HepG2 (cell line): ENCODE measurements around the gene NRSN2. TPM values are rescaled to one million over a fixed set of nuclear protein-coding genes. Genes with fewer than 3 reads are reported as not detected.

Source experiments
- AGO2 ChIP-seq: fragments of 200-400 bp; formaldehyde crosslinking; optimal IDR thresholded peaks from 2 replicates; pipeline ENCODE3; 2017; ENCODE audit warnings: mild to moderate bottlenecking, low read depth, low read length, moderate library complexity
- BRCA1 ChIP-seq: sonication (generic); formaldehyde crosslinking; IDR thresholded peaks from 2 replicates; pipeline ENCODE4 v1.4.0; 2020; ENCODE audit warnings: missing genetic modification reagents
- CCAR2 ChIP-seq: fragments of 200-400 bp; formaldehyde crosslinking; optimal IDR thresholded peaks from 2 replicates; pipeline ENCODE3; 2018; ENCODE audit warnings: low read depth, mild to moderate bottlenecking, low read length, moderate library complexity
- CEBPG ChIP-seq: IDR thresholded peaks from 2 replicates; pipeline ENCODE4 v1.6.1; 2016
- GPN1 ChIP-seq: sonication (generic); formaldehyde crosslinking; IDR thresholded peaks from 2 replicates; pipeline ENCODE4 v1.5.1; 2020; ENCODE audit warnings: missing genetic modification reagents, borderline replicate concordance
- HOXA3 ChIP-seq: sonication (generic); formaldehyde crosslinking; IDR thresholded peaks from 2 replicates; pipeline ENCODE4 v1.5.0; 2020; ENCODE audit warnings: missing genetic modification reagents
- KLF6 ChIP-seq: IDR thresholded peaks from 2 replicates; pipeline ENCODE4 v1.8.0; 2016; ENCODE audit warnings: missing biosample characterization, missing genetic modification reagents
- KLF9 ChIP-seq: IDR thresholded peaks from 2 replicates; pipeline ENCODE4 v1.6.1; 2016; ENCODE audit warnings: low read depth
- MATR3 ChIP-seq: sonication (generic); formaldehyde crosslinking; IDR thresholded peaks from 2 replicates; pipeline ENCODE4 v1.4.0; 2020; ENCODE audit warnings: missing genetic modification reagents
- NR2F2 ChIP-seq: IDR thresholded peaks from 2 replicates; pipeline ENCODE4 v1.6.1; 2012; ENCODE audit warnings: low read depth, inconsistent platforms, borderline replicate concordance
- NRL ChIP-seq: sonication (generic); formaldehyde crosslinking; IDR thresholded peaks from 2 replicates; pipeline ENCODE4 v1.5.0; 2020; ENCODE audit warnings: missing genetic modification reagents, mild to moderate bottlenecking, moderate library complexity, borderline replicate concordance
- SOX6 ChIP-seq, 2 experiments: fragments of 450-650 bp in 1 of 2; sonication (generic) in 1 of 2; formaldehyde crosslinking in 1 of 2; IDR thresholded peaks; 2 replicates each; pipeline versions ENCODE4 v1.4.0 to v1.6.1; 2017 to 2020; ENCODE audit warnings: antibody characterized with exemption in 1 of 2, mild to moderate bottlenecking in 1 of 2, missing genetic modification reagents in 1 of 2
- ZNF207 ChIP-seq: fragments of 450-650 bp; IDR thresholded peaks from 2 replicates; pipeline ENCODE4 v1.6.1; 2016; ENCODE audit warnings: antibody characterized with exemption, borderline replicate concordance
- ZNF232 ChIP-seq: sonication (generic); formaldehyde crosslinking; IDR thresholded peaks from 2 replicates; pipeline ENCODE4 v1.4.0; 2020; ENCODE audit warnings: missing genetic modification reagents, borderline replicate concordance
- ZNF605 ChIP-seq: sonication (generic); formaldehyde crosslinking; IDR thresholded peaks from 2 replicates; pipeline ENCODE4 v1.8.0; 2022; ENCODE audit warnings: mild to moderate bottlenecking, missing genetic modification reagents
- ZNF670 ChIP-seq: sonication (generic); formaldehyde crosslinking; IDR thresholded peaks from 2 replicates; pipeline ENCODE4 v1.8.0; 2022; ENCODE audit warnings: mild to moderate bottlenecking, missing genetic modification reagents, borderline replicate concordance
- ZNF788 ChIP-seq: sonication (generic); formaldehyde crosslinking; IDR thresholded peaks from 2 replicates; pipeline ENCODE4 v1.5.0; 2020; ENCODE audit warnings: mild to moderate bottlenecking, missing genetic modification reagents, borderline replicate concordance
- ZSCAN21 ChIP-seq: sonication (generic); formaldehyde crosslinking; IDR thresholded peaks from 2 replicates; pipeline ENCODE4 v1.8.0; 2022; ENCODE audit warnings: mild to moderate bottlenecking, missing genetic modification reagents, moderate library complexity, borderline replicate concordance
- ZSCAN22 ChIP-seq: sonication (generic); formaldehyde crosslinking; IDR thresholded peaks from 2 replicates; pipeline ENCODE4 v1.4.0; 2020; ENCODE audit warnings: mild to moderate bottlenecking, missing genetic modification reagents
- ZZZ3 ChIP-seq: sonication (generic); formaldehyde crosslinking; IDR thresholded peaks from 2 replicates; pipeline ENCODE4 v1.4.0; 2020; ENCODE audit warnings: missing genetic modification reagents, mild to moderate bottlenecking, borderline replicate concordance
- polyA plus RNA-seq, 8 experiments: library from polyadenylated mRNA; depleted of rRNA in 3 of 8; stranded (reverse) in 7 of 8; unstranded in 1 of 8; fragments of >200 nt; fragmentation: Illumina TruSeq in 4 of 8; extraction: Trizol in 4 of 8; gene quantifications; 2 replicates each; pipeline versions ENCODE4 v1.2.1 to v1.2.3, GENCODE V29; 2011 to 2016; ENCODE audit warnings: low read depth in 4 of 8, missing spikeins in 1 of 8, mixed read lengths in 1 of 8; ENCODE audit not compliant: insufficient read depth in 1 of 8
- total RNA-seq, 5 experiments: library from RNA; depleted of rRNA; stranded (reverse); fragments of >200 nt; fragmentation: Illumina TruSeq; extraction: Trizol; gene quantifications; 2 replicates each; pipeline ENCODE4 v1.2.3, GENCODE V29; 2016; ENCODE audit warnings: low read depth in 1 of 5
- TF ChIP-seq, protein P1 (sequence below): sonication (generic); formaldehyde crosslinking; IDR thresholded peaks from 2 replicates; pipeline ENCODE4 v1.9.0; 2021; ENCODE audit warnings: mild to moderate bottlenecking, missing genetic modification reagents
- TF ChIP-seq, protein P2 (sequence below): sonication (generic); formaldehyde crosslinking; conservative IDR thresholded peaks from 2 replicates; pipeline ENCODE4 v1.8.0; 2022; ENCODE audit warnings: missing genetic modification reagents
- TF ChIP-seq, protein P3 (sequence below): sonication (generic); formaldehyde crosslinking; IDR thresholded peaks from 2 replicates; pipeline ENCODE4 v1.8.1; 2023; ENCODE audit warnings: mild to moderate bottlenecking, missing genetic modification reagents, borderline replicate concordance

The NRSN2 gene
- total and polyA plus RNA-seq, 2 of the 13 experiments (the other 11 are each of a cell fraction or from before 2014, with no cell fraction given): 32.3 to 49.4 TPM

DNA sequence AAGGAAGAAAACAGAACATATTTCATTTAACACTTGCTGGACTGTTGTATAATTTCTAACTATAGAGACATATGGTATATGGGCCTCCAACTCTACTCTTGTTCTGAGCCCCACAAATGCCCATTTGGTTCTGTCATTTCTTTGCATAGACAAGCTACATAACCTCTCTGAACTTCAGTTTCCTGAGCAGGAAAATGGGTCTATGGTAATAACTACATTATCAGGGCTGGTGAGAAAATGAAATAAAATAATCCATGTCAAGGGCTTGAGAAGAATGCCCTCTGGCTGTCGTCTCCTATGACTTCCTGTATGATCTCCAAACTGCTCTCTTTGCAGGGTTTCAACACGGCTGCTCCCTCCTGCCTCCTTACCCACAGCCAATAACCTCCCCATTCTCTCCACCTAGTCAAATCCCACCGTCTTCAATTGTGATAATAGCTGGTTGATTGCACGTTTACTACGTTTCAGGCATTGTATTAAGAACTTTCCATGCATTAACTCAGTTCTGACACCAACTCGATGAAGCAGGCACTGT, 37.5 kb upstream of the NRSN2 start (continued):
- TF ChIP-seq, protein P1, sequence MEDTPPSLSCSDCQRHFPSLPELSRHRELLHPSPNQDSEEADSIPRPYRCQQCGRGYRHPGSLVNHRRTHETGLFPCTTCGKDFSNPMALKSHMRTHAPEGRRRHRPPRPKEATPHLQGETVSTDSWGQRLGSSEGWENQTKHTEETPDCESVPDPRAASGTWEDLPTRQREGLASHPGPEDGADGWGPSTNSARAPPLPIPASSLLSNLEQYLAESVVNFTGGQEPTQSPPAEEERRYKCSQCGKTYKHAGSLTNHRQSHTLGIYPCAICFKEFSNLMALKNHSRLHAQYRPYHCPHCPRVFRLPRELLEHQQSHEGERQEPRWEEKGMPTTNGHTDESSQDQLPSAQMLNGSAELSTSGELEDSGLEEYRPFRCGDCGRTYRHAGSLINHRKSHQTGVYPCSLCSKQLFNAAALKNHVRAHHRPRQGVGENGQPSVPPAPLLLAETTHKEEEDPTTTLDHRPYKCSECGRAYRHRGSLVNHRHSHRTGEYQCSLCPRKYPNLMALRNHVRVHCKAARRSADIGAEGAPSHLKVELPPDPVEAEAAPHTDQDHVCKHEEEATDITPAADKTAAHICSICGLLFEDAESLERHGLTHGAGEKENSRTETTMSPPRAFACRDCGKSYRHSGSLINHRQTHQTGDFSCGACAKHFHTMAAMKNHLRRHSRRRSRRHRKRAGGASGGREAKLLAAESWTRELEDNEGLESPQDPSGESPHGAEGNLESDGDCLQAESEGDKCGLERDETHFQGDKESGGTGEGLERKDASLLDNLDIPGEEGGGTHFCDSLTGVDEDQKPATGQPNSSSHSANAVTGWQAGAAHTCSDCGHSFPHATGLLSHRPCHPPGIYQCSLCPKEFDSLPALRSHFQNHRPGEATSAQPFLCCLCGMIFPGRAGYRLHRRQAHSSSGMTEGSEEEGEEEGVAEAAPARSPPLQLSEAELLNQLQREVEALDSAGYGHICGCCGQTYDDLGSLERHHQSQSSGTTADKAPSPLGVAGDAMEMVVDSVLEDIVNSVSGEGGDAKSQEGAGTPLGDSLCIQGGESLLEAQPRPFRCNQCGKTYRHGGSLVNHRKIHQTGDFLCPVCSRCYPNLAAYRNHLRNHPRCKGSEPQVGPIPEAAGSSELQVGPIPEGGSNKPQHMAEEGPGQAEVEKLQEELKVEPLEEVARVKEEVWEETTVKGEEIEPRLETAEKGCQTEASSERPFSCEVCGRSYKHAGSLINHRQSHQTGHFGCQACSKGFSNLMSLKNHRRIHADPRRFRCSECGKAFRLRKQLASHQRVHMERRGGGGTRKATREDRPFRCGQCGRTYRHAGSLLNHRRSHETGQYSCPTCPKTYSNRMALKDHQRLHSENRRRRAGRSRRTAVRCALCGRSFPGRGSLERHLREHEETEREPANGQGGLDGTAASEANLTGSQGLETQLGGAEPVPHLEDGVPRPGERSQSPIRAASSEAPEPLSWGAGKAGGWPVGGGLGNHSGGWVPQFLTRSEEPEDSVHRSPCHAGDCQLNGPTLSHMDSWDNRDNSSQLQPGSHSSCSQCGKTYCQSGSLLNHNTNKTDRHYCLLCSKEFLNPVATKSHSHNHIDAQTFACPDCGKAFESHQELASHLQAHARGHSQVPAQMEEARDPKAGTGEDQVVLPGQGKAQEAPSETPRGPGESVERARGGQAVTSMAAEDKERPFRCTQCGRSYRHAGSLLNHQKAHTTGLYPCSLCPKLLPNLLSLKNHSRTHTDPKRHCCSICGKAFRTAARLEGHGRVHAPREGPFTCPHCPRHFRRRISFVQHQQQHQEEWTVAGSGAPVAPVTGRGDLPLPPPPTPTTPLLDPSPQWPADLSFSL (CRISPR knock-in tag): no peak
- TF ChIP-seq MATR3 (CRISPR knock-in tag): no peak
- no peak for TF ChIP-seq CCAR2
- no peak for TF ChIP-seq ZSCAN21 (CRISPR knock-in tag)
- TF ChIP-seq ZNF670: no peak
- no peak for TF ChIP-seq ZNF207
- TF ChIP-seq ZNF605 (CRISPR knock-in tag): 0 out of 2 replicates have a peak, but pooled peaks have one; percentile 49
- no peak for TF ChIP-seq HOXA3 (CRISPR knock-in tag)
- no peak for TF ChIP-seq GPN1 (CRISPR knock-in tag)
- TF ChIP-seq SOX6 (IDR thresholded peaks at IDR 0.05): no peak
- TF ChIP-seq SOX6 (CRISPR knock-in tag; IDR thresholded peaks at IDR 0.05): no peak
- TF ChIP-seq, protein P2, sequence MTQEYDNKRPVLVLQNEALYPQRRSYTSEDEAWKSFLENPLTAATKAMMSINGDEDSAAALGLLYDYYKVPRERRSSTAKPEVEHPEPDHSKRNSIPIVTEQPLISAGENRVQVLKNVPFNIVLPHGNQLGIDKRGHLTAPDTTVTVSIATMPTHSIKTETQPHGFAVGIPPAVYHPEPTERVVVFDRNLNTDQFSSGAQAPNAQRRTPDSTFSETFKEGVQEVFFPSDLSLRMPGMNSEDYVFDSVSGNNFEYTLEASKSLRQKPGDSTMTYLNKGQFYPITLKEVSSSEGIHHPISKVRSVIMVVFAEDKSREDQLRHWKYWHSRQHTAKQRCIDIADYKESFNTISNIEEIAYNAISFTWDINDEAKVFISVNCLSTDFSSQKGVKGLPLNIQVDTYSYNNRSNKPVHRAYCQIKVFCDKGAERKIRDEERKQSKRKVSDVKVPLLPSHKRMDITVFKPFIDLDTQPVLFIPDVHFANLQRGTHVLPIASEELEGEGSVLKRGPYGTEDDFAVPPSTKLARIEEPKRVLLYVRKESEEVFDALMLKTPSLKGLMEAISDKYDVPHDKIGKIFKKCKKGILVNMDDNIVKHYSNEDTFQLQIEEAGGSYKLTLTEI: no peak
- TF ChIP-seq ZNF232 (CRISPR knock-in tag): no peak; the same call in 1 of the 2 replicates
- peak; percentile 57; the same call in 1 of the 2 replicates for TF ChIP-seq KLF9 (CRISPR knock-in tag)
- TF ChIP-seq, protein P3, sequence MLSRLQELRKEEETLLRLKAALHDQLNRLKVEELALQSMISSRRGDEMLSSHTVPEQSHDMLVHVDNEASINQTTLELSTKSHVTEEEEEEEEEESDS (CRISPR knock-in tag): no peak
- no peak for TF ChIP-seq ZZZ3 (CRISPR knock-in tag)
- TF ChIP-seq AGO2: no peak
- TF ChIP-seq BRCA1: peak; percentile 84; the same call in 1 of the 2 replicates
- TF ChIP-seq CEBPG (CRISPR knock-in tag): no peak
- no peak for TF ChIP-seq KLF6 (CRISPR knock-in tag)
- TF ChIP-seq NRL: no peak
- no peak for TF ChIP-seq ZNF788
- TF ChIP-seq NR2F2: no peak
- TF ChIP-seq ZSCAN22 (CRISPR knock-in tag): no peak
